Measurements from ENCODE around the gene RNF186. TPM values are rescaled to one million over a fixed set of nuclear protein-coding genes. Genes with fewer than 3 reads are reported as not detected.
"Not testable (repeated sequence)": the region's sequence is repeated elsewhere in the genome, so short reads cannot be mapped to it uniquely, and the experiment has no call there.

RNF186 gene
- total RNA-seq, 1 donor from 2014 or later: not detected

GRCh38 chr1:19794583-19794982, 20.5 kb downstream of the RNF186 start:
- TF ChIP-seq CTCF (IDR thresholded peaks at IDR 0.05; ENCODE audit: unreplicated experiment): no peak
- peaks cover 14% of the 10 kb centered on the region for H3K36me3 Mint-ChIP-seq (ENCODE audit: insufficient read depth)
- H3K4me3 Mint-ChIP-seq (ENCODE audit: low read depth): no peak overlapping the region
- DNase-seq (ENCODE audit: low spot score, unreplicated experiment): no peak
- H3K9me3 Mint-ChIP-seq (ENCODE audit: low read depth): no peaks in the 10 kb centered on the region
- peaks cover 10% of the 10 kb centered on the region for H3K4me1 Mint-ChIP-seq (ENCODE audit: low read depth)
- no peak overlapping the region for H3K27ac Mint-ChIP-seq
- H3K27me3 Mint-ChIP-seq: no peaks in the 10 kb centered on the region

- Mint-ChIP-seq H3K9me3 (ENCODE audit: low read depth) (no peaks in the 10 kb centered on the region), H3K36me3 (ENCODE audit: insufficient read depth) (peaks cover 14% of the 10 kb centered on the region), H3K4me1 (ENCODE audit: low read depth) (peaks cover 6% of the 10 kb centered on the region), H3K27ac (no peak overlapping the region), H3K27me3 (no peaks in the 10 kb centered on the region), H3K4me3 (ENCODE audit: low read depth) (no peak overlapping the region)
- TF ChIP-seq CTCF (IDR thresholded peaks at IDR 0.05; ENCODE audit: unreplicated experiment): no peak
- DNase-seq (ENCODE audit: low spot score, unreplicated experiment): no peak
Measured at GRCh38 chr1:19793360-19794046, 21.6 kb downstream of the RNF186 start.

GRCh38 chr1:19792237-19793002, 22.7 kb downstream of the RNF186 start:
- no peak for DNase-seq (ENCODE audit: low spot score, unreplicated experiment)

GRCh38 chr1:19790061-19790975, 24.8 kb downstream of the RNF186 start:
- not testable (repeated sequence) for H3K27me3 Mint-ChIP-seq; H3K9me3 Mint-ChIP-seq (ENCODE audit: low read depth); H3K4me3 Mint-ChIP-seq (ENCODE audit: low read depth); H3K27ac Mint-ChIP-seq; DNase-seq (ENCODE audit: low spot score, unreplicated experiment)
- peaks cover 13% of the 10 kb centered on the region for H3K4me1 Mint-ChIP-seq (ENCODE audit: low read depth)
- H3K36me3 Mint-ChIP-seq (ENCODE audit: insufficient read depth): peaks cover 12% of the 10 kb centered on the region

More at GRCh38 chr1:19792237-19793002, 22.7 kb downstream of the RNF186 start:
- Mint-ChIP-seq H3K36me3 (ENCODE audit: insufficient read depth) (peaks cover 14% of the 10 kb centered on the region), H3K4me1 (ENCODE audit: low read depth) (peaks cover 6% of the 10 kb centered on the region), H3K27me3 (no peaks in the 10 kb centered on the region), H3K4me3 (ENCODE audit: low read depth) (no peak overlapping the region), H3K9me3 (ENCODE audit: low read depth) (no peaks in the 10 kb centered on the region), H3K27ac (no peak overlapping the region)
- TF ChIP-seq CTCF (IDR thresholded peaks at IDR 0.05; ENCODE audit: unreplicated experiment): no peak

GRCh38 chr1:19786988-19787423, 28.1 kb downstream of the RNF186 start:
- no peak overlapping the region for H3K4me3 Mint-ChIP-seq (ENCODE audit: low read depth)
- DNase-seq (ENCODE audit: low spot score, unreplicated experiment): no peak

More at GRCh38 chr1:19786988-19787423, 28.1 kb downstream of the RNF186 start:
- peak overlapping the region; percentile 84 for H3K27ac Mint-ChIP-seq
- TF ChIP-seq CTCF (IDR thresholded peaks at IDR 0.05; ENCODE audit: unreplicated experiment): no peak
- H3K4me1 Mint-ChIP-seq (ENCODE audit: low read depth): peaks cover 9% of the 10 kb centered on the region
- H3K9me3 Mint-ChIP-seq (ENCODE audit: low read depth): no peaks in the 10 kb centered on the region
- H3K36me3 Mint-ChIP-seq (ENCODE audit: insufficient read depth): peaks cover 6% of the 10 kb centered on the region
- H3K27me3 Mint-ChIP-seq: no peaks in the 10 kb centered on the region

Measured in progenitor cell of endocrine pancreas (in vitro differentiated cells).